ENCODE results near the gene CCR6. TPM values are rescaled to one million over a fixed set of nuclear protein-coding genes. Genes with fewer than 3 reads are reported as not detected.
A peak's percentile ranks its signal among the peaks of the same experiment; 100 is the strongest.
"Not testable (repeated sequence)": the region's sequence is repeated elsewhere in the genome, so short reads cannot be mapped to it uniquely, and the experiment has no call there.

Gene CCR6
- not detected for polyA plus RNA-seq (2012; ENCODE audit: insufficient read depth, insufficient read length)

- DNase-seq (ENCODE audit: low read depth, low spot score): no peak
- no peak within 1 kb of the TSS for H3K4me3 ChIP-seq (ENCODE audit: low read length)
Measured at GRCh38 chr6:167122827-167123657, at the start of gene CCR6. CCR6 (plus strand) TSS chr6:167123096; CDS start chr6:167136135, 13,039 bp downstream.

- DNase-seq (ENCODE audit: low read depth, low spot score): no peak
- H3K4me3 ChIP-seq (ENCODE audit: low read length): no peak overlapping the region
Measured at GRCh38 chr6:167073679-167074274, 49.1 kb upstream of the CCR6 start.

GRCh38 chr6:167077241-167077932 lies 45.5 kb upstream of the CCR6 start:
- no peak for DNase-seq (ENCODE audit: low read depth, low spot score)

GRCh38 chr6:167078745-167079144 lies 44.2 kb upstream of the CCR6 start:
- H3K4me3 ChIP-seq (ENCODE audit: low read length): no peak overlapping the region
- DNase-seq (ENCODE audit: low read depth, low spot score): no peak

More at GRCh38 chr6:167077241-167077932, 45.5 kb upstream of the CCR6 start:
- no peak overlapping the region for H3K4me3 ChIP-seq (ENCODE audit: low read length)

GRCh38 chr6:167079853-167080297 lies 43.0 kb upstream of the CCR6 start:
- DNase-seq (ENCODE audit: low read depth, low spot score): no peak

GRCh38 chr6:167087857-167088354 lies 35.0 kb upstream of the CCR6 start:
- no peak for DNase-seq (ENCODE audit: low read depth, low spot score)
- no peak overlapping the region for H3K4me3 ChIP-seq (ENCODE audit: low read length)

More at GRCh38 chr6:167079853-167080297, 43.0 kb upstream of the CCR6 start:
- no peak overlapping the region for H3K4me3 ChIP-seq (ENCODE audit: low read length)

GRCh38 chr6:167088741-167089140 lies 34.2 kb upstream of the CCR6 start:
- not testable (repeated sequence) for DNase-seq (ENCODE audit: low read depth, low spot score); H3K4me3 ChIP-seq (ENCODE audit: low read length)

- no peak for DNase-seq (ENCODE audit: low read depth, low spot score)
Measured at GRCh38 chr6:167089243-167090142, 33.4 kb upstream of the CCR6 start.

GRCh38 chr6:167090171-167090570 lies 32.7 kb upstream of the CCR6 start:
- H3K4me3 ChIP-seq (ENCODE audit: low read length): no peak overlapping the region
- no peak for DNase-seq (ENCODE audit: low read depth, low spot score)

More at GRCh38 chr6:167089243-167090142, 33.4 kb upstream of the CCR6 start:
- H3K4me3 ChIP-seq (ENCODE audit: low read length): no peak overlapping the region

GRCh38 chr6:167091026-167091804 lies 31.7 kb upstream of the CCR6 start:
- H3K4me3 ChIP-seq (ENCODE audit: low read length): no peak overlapping the region
- peak; percentile 79 for DNase-seq (ENCODE audit: low read depth, low spot score)

- no peak overlapping the region for H3K4me3 ChIP-seq (ENCODE audit: low read length)
- no peak for DNase-seq (ENCODE audit: low read depth, low spot score)
Measured at GRCh38 chr6:167091805-167092107, 31.1 kb upstream of the CCR6 start.

- no peak for DNase-seq (ENCODE audit: low read depth, low spot score)
- H3K4me3 ChIP-seq (ENCODE audit: low read length): no peak overlapping the region
Measured at GRCh38 chr6:167092672-167093339, 30.1 kb upstream of the CCR6 start.

- no peak for DNase-seq (ENCODE audit: low read depth, low spot score)
- no peak overlapping the region for H3K4me3 ChIP-seq (ENCODE audit: low read length)
Measured at GRCh38 chr6:167093406-167093921, 29.4 kb upstream of the CCR6 start.

GRCh38 chr6:167093922-167094432 lies 28.9 kb upstream of the CCR6 start:
- DNase-seq (ENCODE audit: low read depth, low spot score): no peak
- H3K4me3 ChIP-seq (ENCODE audit: low read length): no peak overlapping the region

GRCh38 chr6:167094436-167094819 lies 28.5 kb upstream of the CCR6 start:
- no peak for DNase-seq (ENCODE audit: low read depth, low spot score)
- no peak overlapping the region for H3K4me3 ChIP-seq (ENCODE audit: low read length)

GRCh38 chr6:167094820-167095637 lies 27.9 kb upstream of the CCR6 start:
- H3K4me3 ChIP-seq (ENCODE audit: low read length): no peak overlapping the region
- no peak for DNase-seq (ENCODE audit: low read depth, low spot score)

All from Jurkat, Clone E6-1 (cell line).